Fibroblast of lung (primary cell): Measurements from ENCODE around the gene SLC22A17.

ENCODE experiments used
- EZH2 ChIP-seq: IDR thresholded peaks from 2 replicates; pipeline ENCODE4 v1.5.1; 2012; ENCODE audit warnings: low read length, control low read depth, mild to moderate bottlenecking; ENCODE audit errors: missing control alignments
- TF ChIP-seq, protein P1 (sequence below), 2 donors: IDR thresholded peaks in 1 of 2; conservative IDR thresholded peaks in 1 of 2; 1 replicate in 1 of 2; 2 replicates in 1 of 2; pipeline ENCODE4 v1.5.1; 2011 to 2012; ENCODE audit warnings: low read length in 2 of 2, control low read depth in 1 of 2, inconsistent platforms in 1 of 2, low read depth in 1 of 2, mild to moderate bottlenecking in 1 of 2

DNA sequence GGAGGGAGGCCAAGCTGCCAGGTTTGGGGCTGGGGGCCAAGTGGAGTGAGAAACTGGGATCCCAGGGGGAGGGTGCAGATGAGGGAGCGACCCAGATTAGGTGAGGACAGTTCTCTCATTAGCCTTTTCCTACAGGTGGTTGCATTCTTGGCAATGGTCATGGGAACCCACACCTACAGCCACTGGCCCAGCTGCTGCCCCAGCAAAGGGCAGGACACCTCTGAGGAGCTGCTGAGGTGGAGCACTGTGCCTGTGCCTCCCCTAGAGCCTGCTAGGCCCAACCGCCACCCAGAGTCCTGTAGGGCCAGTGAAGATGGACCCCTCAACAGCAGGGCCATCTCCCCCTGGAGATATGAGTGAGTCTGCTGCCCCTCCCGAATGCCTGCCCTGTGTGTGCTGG, 20.4 kb upstream of the SLC22A17 start:
- TF ChIP-seq, protein P1, sequence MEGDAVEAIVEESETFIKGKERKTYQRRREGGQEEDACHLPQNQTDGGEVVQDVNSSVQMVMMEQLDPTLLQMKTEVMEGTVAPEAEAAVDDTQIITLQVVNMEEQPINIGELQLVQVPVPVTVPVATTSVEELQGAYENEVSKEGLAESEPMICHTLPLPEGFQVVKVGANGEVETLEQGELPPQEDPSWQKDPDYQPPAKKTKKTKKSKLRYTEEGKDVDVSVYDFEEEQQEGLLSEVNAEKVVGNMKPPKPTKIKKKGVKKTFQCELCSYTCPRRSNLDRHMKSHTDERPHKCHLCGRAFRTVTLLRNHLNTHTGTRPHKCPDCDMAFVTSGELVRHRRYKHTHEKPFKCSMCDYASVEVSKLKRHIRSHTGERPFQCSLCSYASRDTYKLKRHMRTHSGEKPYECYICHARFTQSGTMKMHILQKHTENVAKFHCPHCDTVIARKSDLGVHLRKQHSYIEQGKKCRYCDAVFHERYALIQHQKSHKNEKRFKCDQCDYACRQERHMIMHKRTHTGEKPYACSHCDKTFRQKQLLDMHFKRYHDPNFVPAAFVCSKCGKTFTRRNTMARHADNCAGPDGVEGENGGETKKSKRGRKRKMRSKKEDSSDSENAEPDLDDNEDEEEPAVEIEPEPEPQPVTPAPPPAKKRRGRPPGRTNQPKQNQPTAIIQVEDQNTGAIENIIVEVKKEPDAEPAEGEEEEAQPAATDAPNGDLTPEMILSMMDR (conservative IDR thresholded peaks at IDR 0.05 in 1 of 2, IDR thresholded peaks at IDR 0.05 in 1 of 2; ENCODE audit: low read depth in 1 of 2, low read length in 2 of 2), result no peak
- TF ChIP-seq EZH2, result no peak
